OCI-LY3 (cell line): ENCODE measurements around the gene PUM1.

Source experiments
- H2AFZ ChIP-seq: fragments of 200-600, 300-600 bp; shearing (Covaris generic); 2 replicates; pipeline ENCODE4 v1.6.0; 2014; ENCODE audit warnings: antibody characterized with exemption, low read depth, low read length
- H3K27ac ChIP-seq: fragments of 200-600, 300-600 bp; sonication (generic); 2 replicates; pipeline ENCODE4 v1.5.1; 2014; ENCODE audit warnings: mild to moderate bottlenecking, low read length, moderate library complexity, mixed read lengths
- H3K27me3 ChIP-seq: fragments of 200-600, 300-600 bp; sonication (generic); 2 replicates; pipeline ENCODE4 v1.6.1; 2014; ENCODE audit warnings: low read depth, low read length, mixed read lengths
- H3K36me3 ChIP-seq: fragments of 200-600, 300-600 bp; sonication (generic); replicated peaks from 2 replicates; pipeline ENCODE3; 2014; ENCODE audit warnings: low read depth, low read length, mixed read lengths
- H3K4me1 ChIP-seq: fragments of 300-600, 200-600 bp; sonication (generic); 2 replicates; pipeline ENCODE4 v1.6.1; 2014; ENCODE audit warnings: low read length, mixed read lengths
- H3K4me2 ChIP-seq: fragments of 200-600, 300-600 bp; sonication (generic); 2 replicates; pipeline ENCODE4 v1.6.1; 2014; ENCODE audit warnings: low read length, mixed read lengths
- H3K4me3 ChIP-seq: fragments of 300-600, 200-600 bp; sonication (generic); 2 replicates; pipeline ENCODE4 v1.5.1; 2014; ENCODE audit warnings: antibody characterized with exemption, mild to moderate bottlenecking, low read length, moderate library complexity
- H3K79me2 ChIP-seq: fragments of 300-600, 200-600 bp; shearing (Covaris generic); 2 replicates; pipeline ENCODE4 v1.6.1; 2014; ENCODE audit warnings: mild to moderate bottlenecking, low read length, mixed read lengths
- H3K9ac ChIP-seq: fragments of 300-600, 200-600 bp; shearing (Covaris generic); 2 replicates; pipeline ENCODE4 v1.6.0; 2014; ENCODE audit warnings: mild to moderate bottlenecking, low read length, moderate library complexity
- H3K9me3 ChIP-seq: fragments of 200-600, 300-600 bp; shearing (Covaris generic); 2 replicates; pipeline ENCODE4 v1.6.1; 2014; ENCODE audit warnings: low read length, mixed read lengths; ENCODE audit not compliant: insufficient read depth
- H4K20me1 ChIP-seq: fragments of 200-600, 300-600 bp; sonication (generic); 2 replicates; pipeline ENCODE4 v1.6.1; 2016; ENCODE audit warnings: low read length, mixed read lengths; ENCODE audit not compliant: insufficient read depth
- EZH2phosphoT487 ChIP-seq: fragments of 200-600 bp; shearing (Covaris generic); IDR thresholded peaks from 2 replicates; pipeline ENCODE4 v1.6.1; 2018; ENCODE audit warnings: antibody characterized with exemption, mixed run types, low read depth
- TF ChIP-seq, protein P1 (sequence below): fragments of 200-600, 300-600 bp; sonication (generic); IDR thresholded peaks from 2 replicates; pipeline ENCODE4 v1.5.1; 2014; ENCODE audit warnings: antibody characterized with exemption, low read length, low read depth

The PUM1 gene

DNA sequence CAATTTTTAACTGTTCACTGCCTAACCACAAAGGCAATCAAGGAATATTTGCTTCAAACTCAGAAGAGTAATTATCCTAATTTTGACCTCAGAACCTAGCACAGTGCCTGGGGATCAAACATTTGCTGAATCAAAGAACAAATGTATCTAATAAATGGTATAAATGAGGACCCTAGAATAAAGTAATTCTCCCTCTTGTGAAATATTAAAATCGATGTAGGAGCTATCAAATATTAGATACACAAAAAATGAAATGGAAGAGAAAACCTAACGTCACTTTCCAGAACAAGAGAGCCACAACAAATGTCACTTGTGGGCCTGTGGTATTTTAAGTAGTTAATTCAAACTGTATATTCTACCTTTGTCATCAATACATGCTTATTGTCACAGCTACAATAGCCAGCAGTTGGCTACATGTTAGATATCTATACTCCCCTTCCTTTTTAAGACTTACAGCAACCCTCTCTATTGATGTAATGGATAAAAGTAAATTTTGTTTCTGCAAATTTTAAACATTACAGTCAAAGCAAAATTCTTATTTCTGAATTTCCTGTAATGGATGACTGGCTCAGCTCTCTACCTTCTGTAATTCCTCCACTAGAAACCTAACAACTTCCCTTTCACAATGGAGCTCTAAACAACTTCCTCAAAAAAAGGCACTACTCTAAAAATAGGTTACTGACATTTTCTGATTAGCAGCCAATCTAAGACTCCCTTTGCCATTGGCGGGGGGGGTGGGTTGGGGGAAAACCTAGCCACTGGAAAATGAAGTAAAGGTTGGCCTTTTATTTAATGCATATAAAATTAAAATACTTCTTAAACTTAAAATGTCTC, 37.6 kb downstream of the PUM1 start:
- Histone ChIP-seq H3K4me1 (peaks cover 32% of the 10 kb centered on the region), H3K4me2 (peak overlapping the region; percentile 66), H2AFZ (no peak overlapping the region), H3K36me3 (peaks cover 14% of the 10 kb centered on the region), H3K9me3 (no peaks in the 10 kb centered on the region), H3K4me3 (peak overlapping the region; percentile 21; the same call in 1 of the 2 replicates), H4K20me1 (peaks cover 97% of the 10 kb centered on the region), H3K9ac (no peak overlapping the region), H3K27me3 (no peaks in the 10 kb centered on the region), H3K79me2 (peaks cover 98% of the 10 kb centered on the region), H3K27ac (peak overlapping the region; percentile 73)
- TF ChIP-seq, protein P1, sequence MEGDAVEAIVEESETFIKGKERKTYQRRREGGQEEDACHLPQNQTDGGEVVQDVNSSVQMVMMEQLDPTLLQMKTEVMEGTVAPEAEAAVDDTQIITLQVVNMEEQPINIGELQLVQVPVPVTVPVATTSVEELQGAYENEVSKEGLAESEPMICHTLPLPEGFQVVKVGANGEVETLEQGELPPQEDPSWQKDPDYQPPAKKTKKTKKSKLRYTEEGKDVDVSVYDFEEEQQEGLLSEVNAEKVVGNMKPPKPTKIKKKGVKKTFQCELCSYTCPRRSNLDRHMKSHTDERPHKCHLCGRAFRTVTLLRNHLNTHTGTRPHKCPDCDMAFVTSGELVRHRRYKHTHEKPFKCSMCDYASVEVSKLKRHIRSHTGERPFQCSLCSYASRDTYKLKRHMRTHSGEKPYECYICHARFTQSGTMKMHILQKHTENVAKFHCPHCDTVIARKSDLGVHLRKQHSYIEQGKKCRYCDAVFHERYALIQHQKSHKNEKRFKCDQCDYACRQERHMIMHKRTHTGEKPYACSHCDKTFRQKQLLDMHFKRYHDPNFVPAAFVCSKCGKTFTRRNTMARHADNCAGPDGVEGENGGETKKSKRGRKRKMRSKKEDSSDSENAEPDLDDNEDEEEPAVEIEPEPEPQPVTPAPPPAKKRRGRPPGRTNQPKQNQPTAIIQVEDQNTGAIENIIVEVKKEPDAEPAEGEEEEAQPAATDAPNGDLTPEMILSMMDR, result no peak
- TF ChIP-seq EZH2phosphoT487, result no peak

DNA sequence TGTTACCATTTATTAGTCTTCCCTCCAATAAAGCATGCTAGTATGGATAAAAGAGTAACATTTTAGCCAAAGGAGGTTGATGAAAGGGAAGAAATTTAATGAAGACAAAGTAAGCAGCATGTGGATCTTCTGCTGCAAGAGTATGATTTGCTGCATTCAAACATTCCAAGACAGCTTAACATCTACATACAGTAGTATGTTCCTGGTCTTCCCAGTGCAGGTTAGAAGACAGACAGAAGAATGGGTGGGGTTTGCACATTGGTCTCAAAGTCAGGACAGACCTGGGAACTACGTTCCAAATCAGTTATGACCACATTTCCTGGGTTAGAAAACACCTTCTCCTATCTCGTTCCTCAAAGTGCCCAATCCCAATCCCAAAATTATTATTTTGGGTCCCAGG, 43.3 kb downstream of the PUM1 start:
- Histone ChIP-seq H4K20me1 (peaks cover 93% of the 10 kb centered on the region), H3K36me3 (peaks cover 5% of the 10 kb centered on the region), H3K9me3 (no peaks in the 10 kb centered on the region), H3K4me2 (no peak overlapping the region), H3K79me2 (peaks cover 100% of the 10 kb centered on the region), H3K9ac (no peak overlapping the region), H3K4me1 (peaks cover 1% of the 10 kb centered on the region), H3K4me3 (no peak overlapping the region), H2AFZ (no peak overlapping the region), H3K27me3 (no peaks in the 10 kb centered on the region), H3K27ac (no peak overlapping the region)
- TF ChIP-seq, protein P1, result no peak
- no peak for TF ChIP-seq EZH2phosphoT487

DNA sequence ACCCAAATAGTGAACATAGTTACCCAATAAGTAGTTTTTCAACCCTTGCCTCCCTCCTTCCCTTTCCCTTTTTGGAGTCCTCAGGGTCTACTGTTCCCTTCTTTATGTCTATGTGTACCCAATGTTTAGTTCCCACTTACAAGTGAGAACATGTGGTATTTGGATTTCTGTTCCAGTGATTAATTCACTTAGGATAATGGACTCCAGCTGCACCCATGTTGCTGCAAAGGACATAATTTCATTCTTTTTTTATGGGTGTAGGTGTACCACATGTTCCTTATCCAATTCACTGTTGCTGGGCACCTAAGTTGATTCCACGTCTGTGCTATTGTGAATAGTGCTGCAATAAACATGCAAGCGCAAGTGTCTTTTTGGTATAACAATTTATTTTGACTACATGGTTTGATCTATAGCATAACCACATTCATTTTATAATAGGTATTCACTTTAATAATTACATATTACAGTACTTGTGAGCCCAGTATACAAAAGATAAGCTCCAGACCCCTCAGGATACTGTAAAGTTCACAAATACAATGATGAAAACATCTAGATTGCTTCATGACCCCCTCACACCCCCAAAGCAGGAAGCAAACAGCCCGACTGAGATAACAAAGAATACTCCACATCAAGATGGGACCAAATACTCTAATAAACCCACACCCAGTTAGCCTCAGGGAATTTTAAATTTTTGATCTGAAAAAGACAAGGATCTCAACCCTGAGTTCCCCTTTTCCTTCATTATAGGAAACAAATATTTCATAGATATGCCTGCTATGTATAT, 45.3 kb downstream of the PUM1 start:
- no peaks in the 10 kb centered on the region for H3K36me3 ChIP-seq
- H2AFZ ChIP-seq, result no peak overlapping the region
- peaks cover 5% of the 10 kb centered on the region; the same call in 1 of the 2 replicates for H3K4me1 ChIP-seq
- no peak overlapping the region for H3K4me2 ChIP-seq
- H3K4me3 ChIP-seq, result no peak overlapping the region
- peaks cover 81% of the 10 kb centered on the region for H4K20me1 ChIP-seq
- H3K27me3 ChIP-seq, result no peaks in the 10 kb centered on the region
- H3K9me3 ChIP-seq, result no peaks in the 10 kb centered on the region
- no peak overlapping the region for H3K27ac ChIP-seq
- no peak for TF ChIP-seq EZH2phosphoT487
- TF ChIP-seq, protein P1, result no peak
- H3K9ac ChIP-seq, result no peak overlapping the region
- peaks cover 99% of the 10 kb centered on the region for H3K79me2 ChIP-seq

DNA sequence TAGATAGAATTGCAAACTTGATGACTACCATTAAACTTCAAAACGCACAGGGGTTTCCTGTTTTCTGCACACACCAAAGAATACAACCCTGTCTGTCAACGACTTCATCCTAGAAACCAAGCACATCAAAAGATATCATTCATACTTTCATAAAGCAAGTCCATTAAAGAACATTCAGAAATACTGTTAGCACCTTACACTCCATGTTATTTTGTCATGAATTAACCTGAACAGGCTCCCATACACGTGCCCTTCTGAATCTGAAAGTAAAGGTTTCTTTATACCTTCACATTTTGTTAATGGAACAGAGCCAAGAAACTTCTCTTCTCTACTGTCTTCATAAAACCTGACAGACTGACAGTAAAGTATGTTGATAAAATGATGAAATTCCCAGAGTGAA, 46.1 kb downstream of the PUM1 start:
- peaks cover 7% of the 10 kb centered on the region; the same call in 1 of the 2 replicates for H3K4me1 ChIP-seq

More for the DNA sequence above, 46.1 kb downstream of the PUM1 start:
- no peak overlapping the region for H3K4me3 ChIP-seq
- H3K9me3 ChIP-seq, result no peaks in the 10 kb centered on the region
- H2AFZ ChIP-seq, result no peak overlapping the region
- no peak for TF ChIP-seq EZH2phosphoT487
- TF ChIP-seq, protein P1, result no peak
- H3K9ac ChIP-seq, result no peak overlapping the region
- H3K79me2 ChIP-seq, result peaks cover 99% of the 10 kb centered on the region
- no peak overlapping the region for H3K27ac ChIP-seq
- H3K36me3 ChIP-seq, result no peaks in the 10 kb centered on the region
- H4K20me1 ChIP-seq, result peaks cover 73% of the 10 kb centered on the region
- no peak overlapping the region for H3K4me2 ChIP-seq
- H3K27me3 ChIP-seq, result no peaks in the 10 kb centered on the region
